Lower leg skin (tissue), 3 donors: ENCODE measurements around the gene HOXC9.

ENCODE experiments used
- POLR2A ChIP-seq, 2 donors: fragments of 450-650 bp; IDR thresholded peaks; one replicate each; pipeline ENCODE4 v1.6.1; 2016 to 2017; ENCODE audit warnings: antibody characterized with exemption in 2 of 2, mild to moderate bottlenecking in 1 of 2, moderate library complexity in 1 of 2
- TF ChIP-seq, protein P1 (sequence below), 3 donors: fragments of 450-650 bp; IDR thresholded peaks; one replicate each; pipeline ENCODE4 v1.5.1; 2016; ENCODE audit warnings: antibody characterized with exemption in 3 of 3, mild to moderate bottlenecking in 3 of 3, moderate library complexity in 2 of 3

GRCh38 chr12:53976172-53976822 lies 23.7 kb upstream of the HOXC9 start:
- TF ChIP-seq POLR2A (IDR thresholded peaks at IDR 0.05) = no peak
- TF ChIP-seq, protein P1, sequence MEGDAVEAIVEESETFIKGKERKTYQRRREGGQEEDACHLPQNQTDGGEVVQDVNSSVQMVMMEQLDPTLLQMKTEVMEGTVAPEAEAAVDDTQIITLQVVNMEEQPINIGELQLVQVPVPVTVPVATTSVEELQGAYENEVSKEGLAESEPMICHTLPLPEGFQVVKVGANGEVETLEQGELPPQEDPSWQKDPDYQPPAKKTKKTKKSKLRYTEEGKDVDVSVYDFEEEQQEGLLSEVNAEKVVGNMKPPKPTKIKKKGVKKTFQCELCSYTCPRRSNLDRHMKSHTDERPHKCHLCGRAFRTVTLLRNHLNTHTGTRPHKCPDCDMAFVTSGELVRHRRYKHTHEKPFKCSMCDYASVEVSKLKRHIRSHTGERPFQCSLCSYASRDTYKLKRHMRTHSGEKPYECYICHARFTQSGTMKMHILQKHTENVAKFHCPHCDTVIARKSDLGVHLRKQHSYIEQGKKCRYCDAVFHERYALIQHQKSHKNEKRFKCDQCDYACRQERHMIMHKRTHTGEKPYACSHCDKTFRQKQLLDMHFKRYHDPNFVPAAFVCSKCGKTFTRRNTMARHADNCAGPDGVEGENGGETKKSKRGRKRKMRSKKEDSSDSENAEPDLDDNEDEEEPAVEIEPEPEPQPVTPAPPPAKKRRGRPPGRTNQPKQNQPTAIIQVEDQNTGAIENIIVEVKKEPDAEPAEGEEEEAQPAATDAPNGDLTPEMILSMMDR (IDR thresholded peaks at IDR 0.05) = no peak
